ENCODE results near the gene NIPAL1.

DNA sequence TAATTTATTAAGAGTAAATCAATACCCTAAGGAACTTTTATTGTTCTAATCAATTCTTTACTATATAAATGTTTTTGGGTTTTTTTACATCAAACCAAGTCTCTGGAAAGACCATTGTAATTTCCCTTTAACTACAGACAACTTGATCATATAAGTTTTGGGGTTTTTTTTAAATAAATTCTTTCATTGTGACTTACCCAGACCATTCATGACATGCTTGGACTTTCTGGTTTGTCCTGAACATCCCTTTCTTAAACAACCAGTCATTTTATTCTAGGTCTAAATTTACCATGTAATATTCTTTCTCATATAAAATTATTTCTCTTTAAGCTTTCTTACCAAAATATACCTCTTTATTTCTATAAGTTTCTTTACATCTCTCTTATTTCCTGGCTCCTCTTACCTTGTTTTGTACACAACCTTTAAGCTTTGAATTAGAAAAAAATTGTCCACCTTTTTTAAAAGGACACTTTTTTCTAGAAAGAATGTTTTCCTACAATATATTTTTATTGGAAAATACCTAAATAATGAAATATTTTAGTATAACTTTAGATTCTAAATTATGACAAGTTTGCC lies 8.5 kb upstream of the NIPAL1 start:
- TF ChIP-seq, protein P1, sequence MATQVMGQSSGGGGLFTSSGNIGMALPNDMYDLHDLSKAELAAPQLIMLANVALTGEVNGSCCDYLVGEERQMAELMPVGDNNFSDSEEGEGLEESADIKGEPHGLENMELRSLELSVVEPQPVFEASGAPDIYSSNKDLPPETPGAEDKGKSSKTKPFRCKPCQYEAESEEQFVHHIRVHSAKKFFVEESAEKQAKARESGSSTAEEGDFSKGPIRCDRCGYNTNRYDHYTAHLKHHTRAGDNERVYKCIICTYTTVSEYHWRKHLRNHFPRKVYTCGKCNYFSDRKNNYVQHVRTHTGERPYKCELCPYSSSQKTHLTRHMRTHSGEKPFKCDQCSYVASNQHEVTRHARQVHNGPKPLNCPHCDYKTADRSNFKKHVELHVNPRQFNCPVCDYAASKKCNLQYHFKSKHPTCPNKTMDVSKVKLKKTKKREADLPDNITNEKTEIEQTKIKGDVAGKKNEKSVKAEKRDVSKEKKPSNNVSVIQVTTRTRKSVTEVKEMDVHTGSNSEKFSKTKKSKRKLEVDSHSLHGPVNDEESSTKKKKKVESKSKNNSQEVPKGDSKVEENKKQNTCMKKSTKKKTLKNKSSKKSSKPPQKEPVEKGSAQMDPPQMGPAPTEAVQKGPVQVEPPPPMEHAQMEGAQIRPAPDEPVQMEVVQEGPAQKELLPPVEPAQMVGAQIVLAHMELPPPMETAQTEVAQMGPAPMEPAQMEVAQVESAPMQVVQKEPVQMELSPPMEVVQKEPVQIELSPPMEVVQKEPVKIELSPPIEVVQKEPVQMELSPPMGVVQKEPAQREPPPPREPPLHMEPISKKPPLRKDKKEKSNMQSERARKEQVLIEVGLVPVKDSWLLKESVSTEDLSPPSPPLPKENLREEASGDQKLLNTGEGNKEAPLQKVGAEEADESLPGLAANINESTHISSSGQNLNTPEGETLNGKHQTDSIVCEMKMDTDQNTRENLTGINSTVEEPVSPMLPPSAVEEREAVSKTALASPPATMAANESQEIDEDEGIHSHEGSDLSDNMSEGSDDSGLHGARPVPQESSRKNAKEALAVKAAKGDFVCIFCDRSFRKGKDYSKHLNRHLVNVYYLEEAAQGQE (IDR thresholded peaks at IDR 0.05; ENCODE audit: insufficient replicate concordance, low read depth), result no peak
- no peak for TF ChIP-seq POLR2AphosphoS5 (IDR thresholded peaks at IDR 0.05; ENCODE audit: low read depth)
- TF ChIP-seq, protein P2, sequence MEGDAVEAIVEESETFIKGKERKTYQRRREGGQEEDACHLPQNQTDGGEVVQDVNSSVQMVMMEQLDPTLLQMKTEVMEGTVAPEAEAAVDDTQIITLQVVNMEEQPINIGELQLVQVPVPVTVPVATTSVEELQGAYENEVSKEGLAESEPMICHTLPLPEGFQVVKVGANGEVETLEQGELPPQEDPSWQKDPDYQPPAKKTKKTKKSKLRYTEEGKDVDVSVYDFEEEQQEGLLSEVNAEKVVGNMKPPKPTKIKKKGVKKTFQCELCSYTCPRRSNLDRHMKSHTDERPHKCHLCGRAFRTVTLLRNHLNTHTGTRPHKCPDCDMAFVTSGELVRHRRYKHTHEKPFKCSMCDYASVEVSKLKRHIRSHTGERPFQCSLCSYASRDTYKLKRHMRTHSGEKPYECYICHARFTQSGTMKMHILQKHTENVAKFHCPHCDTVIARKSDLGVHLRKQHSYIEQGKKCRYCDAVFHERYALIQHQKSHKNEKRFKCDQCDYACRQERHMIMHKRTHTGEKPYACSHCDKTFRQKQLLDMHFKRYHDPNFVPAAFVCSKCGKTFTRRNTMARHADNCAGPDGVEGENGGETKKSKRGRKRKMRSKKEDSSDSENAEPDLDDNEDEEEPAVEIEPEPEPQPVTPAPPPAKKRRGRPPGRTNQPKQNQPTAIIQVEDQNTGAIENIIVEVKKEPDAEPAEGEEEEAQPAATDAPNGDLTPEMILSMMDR (IDR thresholded peaks at IDR 0.05; ENCODE audit: insufficient read depth, low read length), result no peak
